ENCODE measurements around the gene PTGIS. TPM values are rescaled to one million over a fixed set of nuclear protein-coding genes. Genes with fewer than 3 reads are reported as not detected.

PTGIS gene
- total RNA-seq, 1 donor from 2014 or later, result 72.1 TPM

GRCh38 chr20:49478266-49478665, 89.7 kb downstream of the PTGIS start:
- TF ChIP-seq, protein P1, sequence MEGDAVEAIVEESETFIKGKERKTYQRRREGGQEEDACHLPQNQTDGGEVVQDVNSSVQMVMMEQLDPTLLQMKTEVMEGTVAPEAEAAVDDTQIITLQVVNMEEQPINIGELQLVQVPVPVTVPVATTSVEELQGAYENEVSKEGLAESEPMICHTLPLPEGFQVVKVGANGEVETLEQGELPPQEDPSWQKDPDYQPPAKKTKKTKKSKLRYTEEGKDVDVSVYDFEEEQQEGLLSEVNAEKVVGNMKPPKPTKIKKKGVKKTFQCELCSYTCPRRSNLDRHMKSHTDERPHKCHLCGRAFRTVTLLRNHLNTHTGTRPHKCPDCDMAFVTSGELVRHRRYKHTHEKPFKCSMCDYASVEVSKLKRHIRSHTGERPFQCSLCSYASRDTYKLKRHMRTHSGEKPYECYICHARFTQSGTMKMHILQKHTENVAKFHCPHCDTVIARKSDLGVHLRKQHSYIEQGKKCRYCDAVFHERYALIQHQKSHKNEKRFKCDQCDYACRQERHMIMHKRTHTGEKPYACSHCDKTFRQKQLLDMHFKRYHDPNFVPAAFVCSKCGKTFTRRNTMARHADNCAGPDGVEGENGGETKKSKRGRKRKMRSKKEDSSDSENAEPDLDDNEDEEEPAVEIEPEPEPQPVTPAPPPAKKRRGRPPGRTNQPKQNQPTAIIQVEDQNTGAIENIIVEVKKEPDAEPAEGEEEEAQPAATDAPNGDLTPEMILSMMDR (IDR thresholded peaks at IDR 0.05), result no peak
- Mint-ChIP-seq H3K36me3 (ENCODE audit: unreplicated experiment) (peaks cover 38% of the 10 kb centered on the region), H3K4me1 (ENCODE audit: unreplicated experiment) (peaks cover 15% of the 10 kb centered on the region), H3K27me3 (ENCODE audit: unreplicated experiment) (peaks cover 23% of the 10 kb centered on the region), H3K9me3 (ENCODE audit: unreplicated experiment) (no peaks in the 10 kb centered on the region), H3K27ac (ENCODE audit: unreplicated experiment) (no peak overlapping the region), H3K4me3 (ENCODE audit: unreplicated experiment) (no peak overlapping the region)
- DNase-seq (ENCODE audit: extremely low spot score, unreplicated experiment), result no peak

- no peak for DNase-seq (ENCODE audit: extremely low spot score, unreplicated experiment)
- TF ChIP-seq, protein P1 (IDR thresholded peaks at IDR 0.05), result no peak
- Mint-ChIP-seq H3K4me3 (ENCODE audit: unreplicated experiment) (no peak overlapping the region), H3K27me3 (ENCODE audit: unreplicated experiment) (peaks cover 25% of the 10 kb centered on the region), H3K27ac (ENCODE audit: unreplicated experiment) (no peak overlapping the region), H3K9me3 (ENCODE audit: unreplicated experiment) (no peaks in the 10 kb centered on the region), H3K36me3 (ENCODE audit: unreplicated experiment) (peaks cover 44% of the 10 kb centered on the region), H3K4me1 (ENCODE audit: unreplicated experiment) (peaks cover 11% of the 10 kb centered on the region)
Observed at GRCh38 chr20:49477200-49477599, 90.7 kb downstream of the PTGIS start.

DNA sequence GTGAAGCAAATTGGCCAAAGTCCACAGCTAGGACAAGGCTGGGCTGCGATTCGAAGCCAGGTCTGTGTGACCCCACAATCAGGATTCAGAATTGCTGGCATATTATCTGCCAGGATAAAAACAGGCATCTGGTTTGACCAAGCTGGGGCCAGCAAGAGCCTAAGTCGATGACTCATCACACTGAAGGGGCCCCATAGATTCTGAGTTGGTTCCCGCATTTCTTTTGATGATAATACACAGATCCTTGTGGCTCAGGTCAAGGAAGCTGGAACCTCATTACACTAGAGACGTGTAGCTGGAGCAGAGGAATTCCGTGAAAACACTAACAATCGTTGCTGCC, 92.0 kb downstream of the PTGIS start:
- Mint-ChIP-seq H3K27me3 (ENCODE audit: unreplicated experiment) (peaks cover 29% of the 10 kb centered on the region), H3K36me3 (ENCODE audit: unreplicated experiment) (peaks cover 44% of the 10 kb centered on the region)
- DNase-seq (ENCODE audit: extremely low spot score, unreplicated experiment), result no peak

DNA sequence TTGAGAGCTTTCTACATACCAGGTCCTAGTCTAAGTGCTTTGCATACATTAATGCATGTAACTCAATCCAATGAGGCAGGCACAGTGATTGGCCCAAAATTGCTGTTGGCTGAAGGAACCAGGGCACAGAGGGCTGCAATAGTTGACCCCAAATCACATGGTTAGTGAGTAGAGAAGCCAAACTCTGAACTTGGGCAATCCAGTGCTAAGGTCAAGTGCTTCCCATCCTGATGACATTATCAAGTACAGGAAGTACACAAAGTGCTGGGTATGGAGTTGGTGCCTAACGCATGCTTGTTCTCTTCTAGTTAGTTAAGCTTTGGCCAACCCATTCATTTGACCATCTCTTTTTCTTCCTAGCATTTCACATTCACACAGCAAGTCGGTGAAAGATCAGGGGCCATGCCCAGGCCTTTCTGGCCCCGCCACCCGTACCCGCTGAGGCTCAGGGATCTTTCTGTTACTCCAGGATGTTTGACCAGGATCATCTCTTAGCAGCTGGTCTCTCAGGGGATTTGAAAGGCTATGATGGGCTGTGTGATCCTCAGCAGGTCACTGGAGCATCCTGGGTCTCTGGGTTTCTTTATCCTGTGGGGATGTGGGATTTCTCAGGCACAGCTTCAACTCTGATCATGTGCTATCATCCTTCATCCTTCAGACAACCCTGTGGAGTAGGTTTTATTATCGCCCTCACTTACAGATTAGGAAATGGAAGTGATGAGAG, 92.5 kb downstream of the PTGIS start:
- Mint-ChIP-seq H3K36me3 (ENCODE audit: unreplicated experiment) (peaks cover 41% of the 10 kb centered on the region), H3K4me1 (ENCODE audit: unreplicated experiment) (peaks cover 3% of the 10 kb centered on the region), H3K27ac (ENCODE audit: unreplicated experiment) (no peak overlapping the region), H3K9me3 (ENCODE audit: unreplicated experiment) (no peaks in the 10 kb centered on the region), H3K4me3 (ENCODE audit: unreplicated experiment) (no peak overlapping the region), H3K27me3 (ENCODE audit: unreplicated experiment) (peaks cover 33% of the 10 kb centered on the region)
- no peak for DNase-seq (ENCODE audit: extremely low spot score, unreplicated experiment)
- TF ChIP-seq, protein P1 (IDR thresholded peaks at IDR 0.05), result no peak

More for the DNA sequence above, 92.0 kb downstream of the PTGIS start:
- TF ChIP-seq, protein P1 (IDR thresholded peaks at IDR 0.05), result no peak
- Mint-ChIP-seq H3K4me1 (ENCODE audit: unreplicated experiment) (peaks cover 5% of the 10 kb centered on the region), H3K4me3 (ENCODE audit: unreplicated experiment) (no peak overlapping the region), H3K9me3 (ENCODE audit: unreplicated experiment) (no peaks in the 10 kb centered on the region), H3K27ac (ENCODE audit: unreplicated experiment) (no peak overlapping the region)

DNA sequence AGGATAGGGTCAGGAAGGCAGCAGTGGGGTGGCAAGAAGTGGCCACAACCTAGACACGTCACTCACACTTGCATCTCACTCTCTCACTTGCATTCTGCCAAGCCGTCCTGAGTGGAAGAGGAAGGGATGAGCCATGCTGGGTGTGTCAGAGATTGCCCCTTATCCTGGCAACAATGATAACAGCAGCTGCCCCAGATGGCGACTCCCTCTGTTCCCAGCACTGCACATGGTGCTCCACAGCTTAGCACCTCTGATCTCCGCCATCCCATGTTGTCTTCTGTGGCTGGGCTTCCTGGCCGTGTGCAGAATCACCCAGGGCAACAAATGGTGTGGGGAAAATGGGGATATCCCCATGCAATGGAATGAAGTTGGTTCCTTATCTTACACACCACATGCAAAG, 96.5 kb downstream of the PTGIS start:
- no peak for DNase-seq (ENCODE audit: extremely low spot score, unreplicated experiment)
- Mint-ChIP-seq H3K9me3 (ENCODE audit: unreplicated experiment) (no peaks in the 10 kb centered on the region), H3K4me3 (ENCODE audit: unreplicated experiment) (no peak overlapping the region), H3K27me3 (ENCODE audit: unreplicated experiment) (peaks cover 32% of the 10 kb centered on the region), H3K36me3 (ENCODE audit: unreplicated experiment) (peaks cover 37% of the 10 kb centered on the region), H3K27ac (ENCODE audit: unreplicated experiment) (no peak overlapping the region), H3K4me1 (ENCODE audit: unreplicated experiment) (no peaks in the 10 kb centered on the region)
- TF ChIP-seq, protein P1 (IDR thresholded peaks at IDR 0.05), result no peak

Measured in osteocyte (in vitro differentiated cells).